GM19035 (cell line): ENCODE data around the gene TUBB3.
"Not testable (repeated sequence)": the region's sequence is repeated elsewhere in the genome, so short reads cannot be mapped to it uniquely, and the experiment has no call there.

Experiments
- ATAC-seq: cut with Tn5 transposase; IDR thresholded peaks from one replicate; pipeline ENCODE4 v1.9.1; 2021; ENCODE audit not compliant: unreplicated experiment

Gene TUBB3

GRCh38 chr16:89917773-89918452 lies 5.2 kb upstream of the TUBB3 start:
- peak; percentile 75 for ATAC-seq

DNA sequence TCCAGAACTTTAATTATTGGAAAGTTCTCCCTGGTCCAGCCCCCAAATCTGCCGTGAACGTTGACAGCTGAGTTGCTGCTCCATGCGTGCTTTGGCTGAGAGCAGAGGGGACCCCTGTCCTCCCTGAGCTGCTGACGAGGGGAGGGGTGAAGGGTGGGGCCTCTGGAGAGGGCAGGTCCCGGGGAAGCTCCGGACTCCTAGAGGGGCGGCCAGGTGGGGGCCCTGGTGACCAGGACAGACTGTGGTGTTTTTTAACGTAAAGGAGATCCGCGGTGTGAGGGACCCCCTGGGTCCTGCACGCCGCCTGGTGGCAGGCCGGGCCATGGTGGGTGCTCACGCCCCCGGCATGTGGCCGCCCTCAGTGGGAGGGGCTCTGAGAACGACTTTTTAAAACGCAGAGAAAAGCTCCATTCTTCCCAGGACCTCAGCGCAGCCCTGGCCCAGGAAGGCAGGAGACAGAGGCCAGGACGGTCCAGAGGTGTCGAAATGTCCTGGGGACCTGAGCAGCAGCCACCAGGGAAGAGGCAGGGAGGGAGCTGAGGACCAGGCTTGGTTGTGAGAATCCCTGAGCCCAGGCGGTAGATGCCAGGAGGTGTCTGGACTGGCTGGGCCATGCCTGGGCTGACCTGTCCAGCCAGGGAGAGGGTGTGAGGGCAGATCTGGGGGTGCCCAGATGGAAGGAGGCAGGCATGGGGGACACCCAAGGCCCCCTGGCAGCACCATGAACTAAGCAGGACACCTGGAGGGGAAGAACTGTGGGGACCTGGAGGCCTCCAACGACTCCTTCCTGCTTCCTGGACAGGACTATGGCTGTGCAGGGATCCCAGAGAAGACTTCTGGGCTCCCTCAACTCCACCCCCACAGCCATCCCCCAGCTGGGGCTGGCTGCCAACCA lies 4.4 kb upstream of the TUBB3 start, which contains the start of gene MC1R:
Gene MC1R, plus strand, starts transcription at position 410 of the 895 bp plus-strand sequence. Its CDS starts 397 bp downstream, at position 807.
- ATAC-seq, result no peak

DNA sequence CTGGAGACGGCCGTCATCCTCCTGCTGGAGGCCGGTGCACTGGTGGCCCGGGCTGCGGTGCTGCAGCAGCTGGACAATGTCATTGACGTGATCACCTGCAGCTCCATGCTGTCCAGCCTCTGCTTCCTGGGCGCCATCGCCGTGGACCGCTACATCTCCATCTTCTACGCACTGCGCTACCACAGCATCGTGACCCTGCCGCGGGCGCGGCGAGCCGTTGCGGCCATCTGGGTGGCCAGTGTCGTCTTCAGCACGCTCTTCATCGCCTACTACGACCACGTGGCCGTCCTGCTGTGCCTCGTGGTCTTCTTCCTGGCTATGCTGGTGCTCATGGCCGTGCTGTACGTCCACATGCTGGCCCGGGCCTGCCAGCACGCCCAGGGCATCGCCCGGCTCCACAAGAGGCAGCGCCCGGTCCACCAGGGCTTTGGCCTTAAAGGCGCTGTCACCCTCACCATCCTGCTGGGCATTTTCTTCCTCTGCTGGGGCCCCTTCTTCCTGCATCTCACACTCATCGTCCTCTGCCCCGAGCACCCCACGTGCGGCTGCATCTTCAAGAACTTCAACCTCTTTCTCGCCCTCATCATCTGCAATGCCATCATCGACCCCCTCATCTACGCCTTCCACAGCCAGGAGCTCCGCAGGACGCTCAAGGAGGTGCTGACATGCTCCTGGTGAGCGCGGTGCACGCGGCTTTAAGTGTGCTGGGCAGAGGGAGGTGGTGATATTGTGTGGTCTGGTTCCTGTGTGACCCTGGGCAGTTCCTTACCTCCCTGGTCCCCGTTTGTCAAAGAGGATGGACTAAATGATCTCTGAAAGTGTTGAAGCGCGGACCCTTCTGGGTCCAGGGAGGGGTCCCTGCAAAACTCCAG lies 3.4 kb upstream of the TUBB3 start:
- ATAC-seq, result no peak

- no peak for ATAC-seq
Measured at GRCh38 chr16:89920723-89921122, 2.4 kb upstream of the TUBB3 start.

DNA sequence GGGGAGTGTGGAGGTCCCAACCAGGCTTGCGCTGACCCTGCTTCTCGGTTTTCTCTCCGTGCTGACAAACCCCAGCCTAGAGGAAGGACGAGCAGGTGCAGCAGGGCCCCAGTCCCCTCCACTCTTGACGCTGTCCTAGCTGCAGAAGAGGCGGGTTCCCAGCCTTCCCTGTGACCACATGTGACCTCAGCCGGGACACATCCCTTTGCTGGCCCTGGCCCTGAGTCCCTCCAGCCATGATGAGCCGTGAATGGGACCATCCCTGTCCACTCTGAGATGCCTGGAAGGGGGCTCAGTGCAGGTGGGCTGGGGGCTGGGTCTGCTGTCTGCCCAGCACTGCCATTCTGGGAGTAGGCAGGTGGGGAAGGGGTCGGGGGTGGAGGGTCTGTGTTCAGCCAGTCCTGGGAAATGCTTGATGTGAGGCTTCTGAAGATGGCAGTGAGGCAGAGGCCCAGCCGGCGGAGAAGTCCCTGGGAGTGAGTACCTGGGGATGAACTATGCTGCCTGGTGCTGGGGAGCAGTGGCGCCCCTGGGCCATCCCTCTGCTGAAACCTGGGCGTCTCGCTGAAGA lies 1.9 kb upstream of the TUBB3 start:
- no peak for ATAC-seq

DNA sequence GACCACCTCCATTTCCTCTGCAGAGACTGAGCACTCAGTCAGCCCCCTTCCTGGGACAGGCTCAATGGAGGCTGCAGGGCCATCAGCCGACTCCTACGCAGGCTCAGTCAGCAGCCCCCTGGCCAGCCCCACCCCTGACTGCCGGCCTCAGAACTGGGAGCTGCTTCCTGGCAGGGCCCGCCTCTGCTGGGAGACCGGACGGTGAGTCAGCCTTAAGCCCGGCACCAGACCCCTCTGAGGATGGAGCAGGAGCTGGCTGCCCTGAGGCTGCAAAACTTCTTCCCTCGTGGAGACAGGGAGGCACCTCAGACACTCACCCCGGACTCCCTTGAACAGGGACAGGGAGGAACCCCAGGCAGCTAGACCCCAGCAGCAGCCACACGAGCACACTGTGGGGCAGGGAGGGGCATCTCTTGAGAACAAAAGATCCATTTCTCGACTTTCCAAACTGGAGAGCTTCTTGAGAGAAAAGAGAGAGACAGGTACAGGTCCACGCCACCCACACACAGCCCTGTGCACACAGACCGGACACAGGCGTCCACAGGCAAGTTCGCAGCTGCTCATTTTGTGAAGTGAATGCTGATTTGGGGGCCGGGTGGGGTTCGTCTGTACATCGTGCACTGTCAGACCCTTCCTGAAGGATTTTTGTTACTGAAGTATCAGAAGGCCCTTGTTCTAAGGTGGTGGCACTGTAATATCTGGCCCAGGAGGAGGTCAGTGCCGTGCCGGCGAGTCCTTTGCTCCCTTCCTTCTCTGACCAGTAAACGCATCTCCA lies 1.3 kb upstream of the TUBB3 start:
- ATAC-seq, result no peak

- no peak for ATAC-seq
Measured at GRCh38 chr16:89922477-89922883, 662 bp upstream of the TUBB3 start.

DNA sequence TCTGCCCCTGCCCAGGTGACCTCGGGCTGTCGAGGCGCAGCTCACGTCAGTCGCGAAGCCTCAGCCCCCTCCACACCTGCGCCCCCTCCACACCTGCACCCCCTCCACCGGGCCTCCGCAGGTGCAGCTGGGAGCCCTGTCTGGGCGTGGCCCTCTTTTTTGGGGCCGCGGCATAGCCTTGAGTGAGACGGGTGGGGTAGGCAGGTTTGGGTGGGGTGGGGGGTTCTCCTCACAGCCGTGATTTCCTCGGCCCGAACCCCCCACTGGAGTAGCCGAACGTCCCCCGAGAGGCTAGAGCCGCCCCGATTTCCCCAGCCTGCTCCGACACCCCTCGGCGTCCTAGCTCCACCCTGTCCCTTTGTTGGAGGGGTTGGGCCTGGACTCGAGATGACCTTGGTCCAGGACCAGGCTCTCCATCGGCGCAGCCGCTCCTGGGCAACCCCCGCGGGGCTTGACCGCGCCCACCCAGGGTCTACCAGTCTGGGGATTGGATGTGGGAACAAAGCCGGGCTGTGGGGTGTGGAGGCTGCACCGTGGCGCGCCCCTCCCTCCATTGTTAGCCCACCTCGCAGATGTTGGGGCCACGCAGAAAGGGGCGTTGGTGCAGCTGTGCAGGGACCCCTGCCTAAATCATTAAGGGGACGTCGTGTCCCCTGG lies 626 bp downstream of the TUBB3 start:
- ATAC-seq, result no peak

DNA sequence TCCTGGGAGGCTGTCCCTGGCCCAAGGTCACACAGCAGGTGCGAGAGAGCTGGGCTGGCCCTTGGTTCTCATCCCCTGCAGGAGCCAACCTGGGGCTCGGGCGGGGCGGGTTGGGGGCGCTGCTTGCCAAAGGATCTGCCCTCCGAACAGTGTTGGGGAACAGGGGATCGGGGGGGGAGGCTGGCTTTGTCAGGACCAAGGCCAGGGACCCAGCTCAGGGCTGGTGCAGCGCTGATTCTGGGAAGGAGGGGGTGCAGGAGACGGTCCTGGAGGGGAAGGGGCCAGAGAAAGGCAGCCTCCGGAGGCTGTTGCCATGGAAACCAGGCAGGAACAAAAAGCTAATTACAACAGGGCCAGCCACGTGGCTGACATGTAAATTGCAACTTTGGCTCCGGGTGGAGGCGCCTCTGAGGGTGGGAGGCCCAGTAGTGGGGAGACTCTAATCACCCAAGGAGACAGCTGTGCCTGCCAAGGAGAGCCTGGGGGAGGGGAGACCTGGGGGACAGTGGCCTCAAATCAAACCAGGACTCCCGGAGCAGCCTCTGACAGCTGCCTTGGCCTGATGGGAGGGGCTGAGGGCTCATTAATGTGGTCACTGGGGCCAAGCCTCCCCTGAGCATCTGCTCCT lies 1.3 kb downstream of the TUBB3 start:
- no peak for ATAC-seq

- no peak for ATAC-seq
Measured at GRCh38 chr16:89924925-89925307, 1.8 kb downstream of the TUBB3 start.

DNA sequence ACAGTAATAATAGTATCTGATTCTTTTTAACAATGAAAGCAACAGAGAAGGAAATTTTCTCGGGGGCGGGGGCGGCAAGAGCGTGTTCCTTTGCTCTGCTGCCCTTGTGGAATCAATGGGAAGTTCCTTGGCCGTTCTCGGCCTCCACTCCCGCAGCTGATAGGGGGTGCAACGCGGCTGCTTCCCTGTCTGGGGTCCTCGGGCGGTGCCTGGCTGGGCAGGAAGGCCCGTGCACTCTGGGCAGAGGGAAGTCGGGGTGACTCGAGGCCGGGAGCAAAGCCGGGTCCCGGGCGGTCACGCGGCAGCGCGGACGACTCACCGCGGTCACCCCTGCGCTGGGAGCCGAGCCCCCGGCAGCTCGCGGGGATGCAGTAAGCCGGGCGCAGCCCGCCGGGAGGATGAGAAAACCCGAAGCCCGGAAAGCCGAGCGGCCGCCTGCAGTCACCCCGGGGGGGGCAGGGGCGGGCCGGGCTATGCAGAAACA lies 2.5 kb downstream of the TUBB3 start:
- no peak for ATAC-seq

GRCh38 chr16:89931305-89931896 lies 8.3 kb downstream of the TUBB3 start:
- no peak for ATAC-seq

- no peak for ATAC-seq
Measured at GRCh38 chr16:89931964-89932363, 8.8 kb downstream of the TUBB3 start.

- ATAC-seq, result not testable (repeated sequence)
Measured at GRCh38 chr16:89934019-89934418, 10.9 kb downstream of the TUBB3 start.

GRCh38 chr16:89934611-89935553 lies 11.7 kb downstream of the TUBB3 start:
- no peak for ATAC-seq

DNA sequence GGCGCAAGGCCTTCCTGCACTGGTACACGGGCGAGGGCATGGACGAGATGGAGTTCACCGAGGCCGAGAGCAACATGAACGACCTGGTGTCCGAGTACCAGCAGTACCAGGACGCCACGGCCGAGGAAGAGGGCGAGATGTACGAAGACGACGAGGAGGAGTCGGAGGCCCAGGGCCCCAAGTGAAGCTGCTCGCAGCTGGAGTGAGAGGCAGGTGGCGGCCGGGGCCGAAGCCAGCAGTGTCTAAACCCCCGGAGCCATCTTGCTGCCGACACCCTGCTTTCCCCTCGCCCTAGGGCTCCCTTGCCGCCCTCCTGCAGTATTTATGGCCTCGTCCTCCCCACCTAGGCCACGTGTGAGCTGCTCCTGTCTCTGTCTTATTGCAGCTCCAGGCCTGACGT lies 12.5 kb downstream of the TUBB3 start:
- not testable (repeated sequence) for ATAC-seq

GRCh38 chr16:89936034-89936433 lies 12.9 kb downstream of the TUBB3 start:
- no peak for ATAC-seq

- ATAC-seq, result no peak
Measured at GRCh38 chr16:89936508-89936907, 13.4 kb downstream of the TUBB3 start.
